ENCODE measurements around the gene NCK1. TPM values are rescaled to one million over a fixed set of nuclear protein-coding genes. Genes with fewer than 3 reads are reported as not detected.
"Not testable (repeated sequence)": the region's sequence is repeated elsewhere in the genome, so short reads cannot be mapped to it uniquely, and the experiment has no call there.

NCK1 gene
- total RNA-seq, 1 donor from 2014 or later, result 43.7 TPM

- Mint-ChIP-seq H3K27me3 (ENCODE audit: low read depth, unreplicated experiment) (no peaks in the 10 kb centered on the region), H3K27ac (ENCODE audit: unreplicated experiment) (peak overlapping the region; percentile 63), H3K9me3 (ENCODE audit: unreplicated experiment) (no peaks in the 10 kb centered on the region), H3K4me3 (ENCODE audit: unreplicated experiment) (peak overlapping the region; percentile 7), H3K36me3 (ENCODE audit: low read depth, unreplicated experiment) (no peaks in the 10 kb centered on the region), H3K4me1 (ENCODE audit: low read depth, unreplicated experiment) (peaks cover 30% of the 10 kb centered on the region)
- H3K9ac ChIP-seq (ENCODE audit: low read length), result no peak overlapping the region
- H3K36me3 ChIP-seq (ENCODE audit: insufficient read depth, low read length), result no peaks in the 10 kb centered on the region
- H3K27ac ChIP-seq (ENCODE audit: low read depth, low read length), result no peak overlapping the region
- no peak for TF ChIP-seq EZH2 (IDR thresholded peaks at IDR 0.05; ENCODE audit: insufficient read depth, low read length)
- no peak for TF ChIP-seq CTCF (IDR thresholded peaks at IDR 0.05; ENCODE audit: insufficient read depth, low read depth, low read length)
- no peak overlapping the region for H2AFZ ChIP-seq (ENCODE audit: low read depth, low read length)
- no peak overlapping the region for H3K4me3 ChIP-seq (ENCODE audit: insufficient read depth, low read depth, low read length)
- H4K20me1 ChIP-seq (ENCODE audit: insufficient read depth, low read length), result no peaks in the 10 kb centered on the region
- H3K4me2 ChIP-seq (ENCODE audit: low read length), result no peak overlapping the region
- H3K4me1 ChIP-seq (ENCODE audit: insufficient read depth, low read length), result peaks cover 4% of the 10 kb centered on the region
- FAIRE-seq (no peak), DNase-seq (ENCODE audit: low read depth) (peak; percentile 50)
- no peaks in the 10 kb centered on the region for H3K27me3 ChIP-seq (ENCODE audit: insufficient read depth, low read length)
- no peaks in the 10 kb centered on the region for H3K9me3 ChIP-seq (ENCODE audit: insufficient read depth, low read depth, low read length)
- no peaks in the 10 kb centered on the region for H3K79me2 ChIP-seq (ENCODE audit: insufficient read depth, low read length)
Observed at GRCh38 chr3:136960838-136961836, 99.1 kb downstream of the NCK1 start.

DNA sequence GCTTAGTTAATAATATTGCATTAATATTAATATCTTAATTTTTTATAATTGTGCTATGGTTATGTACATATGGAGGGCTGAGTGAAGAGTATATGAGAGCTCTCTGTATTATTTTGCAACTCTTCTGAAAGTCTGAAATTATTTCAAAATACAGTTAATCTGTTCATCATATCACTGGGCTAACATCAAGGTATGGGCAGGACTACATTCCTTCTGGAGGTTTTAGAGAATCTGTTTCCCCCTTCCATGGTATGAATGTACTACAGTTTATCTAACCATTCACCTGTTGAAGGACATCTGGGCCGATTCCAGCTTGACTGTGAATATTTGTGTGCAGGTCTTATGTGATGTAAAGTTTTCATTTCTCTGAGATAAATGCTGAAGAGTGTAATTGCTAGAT is 100.9 kb downstream of the NCK1 start:
- H3K36me3 Mint-ChIP-seq (ENCODE audit: low read depth, unreplicated experiment), result no peaks in the 10 kb centered on the region
- no peaks in the 10 kb centered on the region for H3K9me3 Mint-ChIP-seq (ENCODE audit: unreplicated experiment)
- no peaks in the 10 kb centered on the region for H3K36me3 ChIP-seq (ENCODE audit: insufficient read depth, low read length)
- FAIRE-seq, result no peak
- TF ChIP-seq CTCF (IDR thresholded peaks at IDR 0.05; ENCODE audit: insufficient read depth, low read depth, low read length), result no peak
- no peak for TF ChIP-seq EZH2 (IDR thresholded peaks at IDR 0.05; ENCODE audit: insufficient read depth, low read length)
- H3K4me1 Mint-ChIP-seq (ENCODE audit: low read depth, unreplicated experiment), result peaks cover 13% of the 10 kb centered on the region
- no peak overlapping the region for H3K9ac ChIP-seq (ENCODE audit: low read length)
- no peak overlapping the region for H3K4me3 Mint-ChIP-seq (ENCODE audit: unreplicated experiment)
- no peaks in the 10 kb centered on the region for H3K27me3 Mint-ChIP-seq (ENCODE audit: low read depth, unreplicated experiment)
- no peak overlapping the region for H3K4me2 ChIP-seq (ENCODE audit: low read length)
- H3K27ac Mint-ChIP-seq (ENCODE audit: unreplicated experiment), result no peak overlapping the region
- no peaks in the 10 kb centered on the region for H3K4me1 ChIP-seq (ENCODE audit: insufficient read depth, low read length)
- H4K20me1 ChIP-seq (ENCODE audit: insufficient read depth, low read length), result no peaks in the 10 kb centered on the region
- no peaks in the 10 kb centered on the region for H3K79me2 ChIP-seq (ENCODE audit: insufficient read depth, low read length)
- no peak for DNase-seq (ENCODE audit: low read depth)
- H3K27ac ChIP-seq (ENCODE audit: low read depth, low read length), result no peak overlapping the region
- H3K4me3 ChIP-seq (ENCODE audit: insufficient read depth, low read depth, low read length), result no peak overlapping the region
- H2AFZ ChIP-seq (ENCODE audit: low read depth, low read length), result no peak overlapping the region
- no peaks in the 10 kb centered on the region for H3K27me3 ChIP-seq (ENCODE audit: insufficient read depth, low read length)
- H3K9me3 ChIP-seq (ENCODE audit: insufficient read depth, low read depth, low read length), result no peaks in the 10 kb centered on the region

GRCh38 chr3:136969539-136969938 is 107.5 kb downstream of the NCK1 start:
- not testable (repeated sequence) for H3K4me2 ChIP-seq (ENCODE audit: low read length); FAIRE-seq; H3K36me3 ChIP-seq (ENCODE audit: insufficient read depth, low read length); H3K9ac ChIP-seq (ENCODE audit: low read length); DNase-seq (ENCODE audit: low read depth); H4K20me1 ChIP-seq (ENCODE audit: insufficient read depth, low read length); H3K4me3 Mint-ChIP-seq (ENCODE audit: unreplicated experiment); H3K9me3 ChIP-seq (ENCODE audit: insufficient read depth, low read depth, low read length); H3K27ac ChIP-seq (ENCODE audit: low read depth, low read length); H3K27ac Mint-ChIP-seq (ENCODE audit: unreplicated experiment); H3K36me3 Mint-ChIP-seq (ENCODE audit: low read depth, unreplicated experiment); H3K4me3 ChIP-seq (ENCODE audit: insufficient read depth, low read depth, low read length); H3K27me3 Mint-ChIP-seq (ENCODE audit: low read depth, unreplicated experiment); H2AFZ ChIP-seq (ENCODE audit: low read depth, low read length); H3K27me3 ChIP-seq (ENCODE audit: insufficient read depth, low read length); H3K79me2 ChIP-seq (ENCODE audit: insufficient read depth, low read length); H3K9me3 Mint-ChIP-seq (ENCODE audit: unreplicated experiment); H3K4me1 ChIP-seq (ENCODE audit: insufficient read depth, low read length); H3K4me1 Mint-ChIP-seq (ENCODE audit: low read depth, unreplicated experiment)
